Uterus (tissue), 4 donors: ENCODE results near the gene EVC2. TPM values are rescaled to one million over a fixed set of nuclear protein-coding genes. Genes with fewer than 3 reads are reported as not detected.

Experiments used
- DNase-seq, 2 donors: peaks; one replicate each; pipeline ENCODE4 v3.0.0-alpha.2; 2019 to 2020
- H3K27ac ChIP-seq, 2 donors: fragments of 200-600 bp; sonication (generic); 1 replicate in 1 of 2; 2 replicates in 1 of 2; pipeline ENCODE4 v1.5.1; 2016 to 2018
- H3K27me3 ChIP-seq, 2 donors: fragments of 200-600 bp; sonication (generic); one replicate each; pipeline ENCODE4 v1.5.1; 2018 to 2019; ENCODE audit warnings: control low read depth in 1 of 2
- H3K36me3 ChIP-seq, 2 donors: fragments of 200-600 bp; sonication (generic); one replicate each; pipeline ENCODE4 v1.5.1; 2019; ENCODE audit warnings: control low read depth in 1 of 2
- H3K4me1 ChIP-seq, 2 donors: fragments of 200-600 bp; sonication (generic); one replicate each; pipeline ENCODE4 v1.5.1; 2018 to 2019; ENCODE audit warnings: control low read depth in 1 of 2
- H3K4me3 ChIP-seq, 2 donors: fragments of 200-600 bp; sonication (generic); 1 replicate in 1 of 2; 2 replicates in 1 of 2; pipeline ENCODE4 v1.5.1; 2018 to 2019; ENCODE audit warnings: mild to moderate bottlenecking in 1 of 2
- H3K9me3 ChIP-seq, 2 donors: fragments of 200-600 bp; sonication (generic); one replicate each; pipeline ENCODE4 v1.5.1; 2019; ENCODE audit warnings: control low read depth in 1 of 2
- POLR2A ChIP-seq, 2 donors: fragments of 450-650 bp; IDR thresholded peaks; one replicate each; pipeline ENCODE4 v1.6.1; 2016; ENCODE audit warnings: antibody characterized with exemption in 2 of 2, mild to moderate bottlenecking in 1 of 2, moderate library complexity in 1 of 2
- intact Hi-C: fragments of 100-400 bp; cut with DNase I; formaldehyde crosslinking; loops from one replicate; pipeline ENCODE4 v1.15.1; 2023; ENCODE audit warnings: low total_unique reads
- total RNA-seq, 4 donors: library from RNA; depleted of rRNA in 3 of 4; stranded (reverse); fragments of >200 nt in 3 of 4; gene quantifications; one replicate each; pipeline versions ENCODE4 v1.1.0 to v1.2.4, GENCODE V29; 2014 to 2023
- TF ChIP-seq, protein P1 (sequence below), 4 experiments: fragments of 200-600 bp in 2 of 4; fragments of 450-650 bp in 2 of 4; sonication (generic) in 2 of 4; IDR thresholded peaks; one replicate each; pipeline ENCODE4 v1.5.1; 2016 to 2019; ENCODE audit warnings: antibody characterized with exemption in 4 of 4, mild to moderate bottlenecking in 2 of 4, moderate library complexity in 1 of 4
- donor health status: DM: yes; HTN: yes; CAD: no.

EVC2 gene
- total RNA-seq, 4 donors from 2014 or later = 5.6 to 21.8 (median 14.8) TPM

GRCh38 chr4:5541169-5541568 is 167.2 kb downstream of the EVC2 start:
- Histone ChIP-seq H3K4me3 (no peak overlapping the region), H3K9me3 (no peaks in the 10 kb centered on the region), H3K4me1 (no peaks in the 10 kb centered on the region), H3K27me3 (no peaks in the 10 kb centered on the region), H3K27ac (no peak overlapping the region), H3K36me3 (no peaks in the 10 kb centered on the region)
- no peak for DNase-seq
- intact Hi-C loops = no loop called here
- no peak for TF ChIP-seq POLR2A (IDR thresholded peaks at IDR 0.05)

- Histone ChIP-seq H3K27me3 (no peaks in the 10 kb centered on the region), H3K9me3 (no peaks in the 10 kb centered on the region), H3K4me3 (no peak overlapping the region), H3K4me1 (no peaks in the 10 kb centered on the region), H3K27ac (no peak overlapping the region), H3K36me3 (no peaks in the 10 kb centered on the region)
- no peak for TF ChIP-seq POLR2A (IDR thresholded peaks at IDR 0.05)
- TF ChIP-seq, protein P1, sequence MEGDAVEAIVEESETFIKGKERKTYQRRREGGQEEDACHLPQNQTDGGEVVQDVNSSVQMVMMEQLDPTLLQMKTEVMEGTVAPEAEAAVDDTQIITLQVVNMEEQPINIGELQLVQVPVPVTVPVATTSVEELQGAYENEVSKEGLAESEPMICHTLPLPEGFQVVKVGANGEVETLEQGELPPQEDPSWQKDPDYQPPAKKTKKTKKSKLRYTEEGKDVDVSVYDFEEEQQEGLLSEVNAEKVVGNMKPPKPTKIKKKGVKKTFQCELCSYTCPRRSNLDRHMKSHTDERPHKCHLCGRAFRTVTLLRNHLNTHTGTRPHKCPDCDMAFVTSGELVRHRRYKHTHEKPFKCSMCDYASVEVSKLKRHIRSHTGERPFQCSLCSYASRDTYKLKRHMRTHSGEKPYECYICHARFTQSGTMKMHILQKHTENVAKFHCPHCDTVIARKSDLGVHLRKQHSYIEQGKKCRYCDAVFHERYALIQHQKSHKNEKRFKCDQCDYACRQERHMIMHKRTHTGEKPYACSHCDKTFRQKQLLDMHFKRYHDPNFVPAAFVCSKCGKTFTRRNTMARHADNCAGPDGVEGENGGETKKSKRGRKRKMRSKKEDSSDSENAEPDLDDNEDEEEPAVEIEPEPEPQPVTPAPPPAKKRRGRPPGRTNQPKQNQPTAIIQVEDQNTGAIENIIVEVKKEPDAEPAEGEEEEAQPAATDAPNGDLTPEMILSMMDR (IDR thresholded peaks at IDR 0.05) = no peak
- intact Hi-C loops = no loop called here
- no peak for DNase-seq
Measured at GRCh38 chr4:5539584-5539983, 168.8 kb downstream of the EVC2 start.

GRCh38 chr4:5532100-5532499 is 176.3 kb downstream of the EVC2 start:
- Histone ChIP-seq H3K4me3 (no peak overlapping the region), H3K36me3 (no peaks in the 10 kb centered on the region), H3K9me3 (no peaks in the 10 kb centered on the region), H3K4me1 (no peaks in the 10 kb centered on the region), H3K27me3 (no peaks in the 10 kb centered on the region), H3K27ac (no peak overlapping the region)
- TF ChIP-seq, protein P1 (IDR thresholded peaks at IDR 0.05) = no peak
- TF ChIP-seq POLR2A (IDR thresholded peaks at IDR 0.05) = no peak
- no peak for DNase-seq
- intact Hi-C loops = no loop called here

DNA sequence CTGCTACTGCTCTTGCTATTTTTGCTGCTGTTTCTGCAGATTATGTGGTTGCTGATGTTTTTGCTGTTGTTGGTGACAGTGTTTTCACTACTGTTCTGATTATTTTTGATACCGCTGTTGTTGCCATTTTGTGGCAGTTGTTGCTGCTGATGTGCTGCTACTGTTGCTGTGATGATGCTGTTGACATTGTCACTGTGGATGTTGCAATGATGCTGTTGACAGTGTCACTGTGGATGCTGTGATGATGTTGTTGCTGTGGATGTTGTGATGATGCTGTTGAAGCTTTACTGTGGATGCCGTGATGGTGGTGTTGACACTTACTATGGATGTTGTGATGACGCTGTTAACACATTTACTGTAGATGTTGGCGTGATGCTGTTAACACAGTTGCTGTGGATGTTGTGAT is 180.3 kb downstream of the EVC2 start:
- Histone ChIP-seq H3K9me3 (no peaks in the 10 kb centered on the region), H3K36me3 (no peaks in the 10 kb centered on the region), H3K4me1 (no peaks in the 10 kb centered on the region), H3K4me3 (no peak overlapping the region), H3K27me3 (no peaks in the 10 kb centered on the region), H3K27ac (no peak overlapping the region)
- no peak for DNase-seq
- intact Hi-C loops = no loop called here
- TF ChIP-seq, protein P1 (IDR thresholded peaks at IDR 0.05) = no peak
- no peak for TF ChIP-seq POLR2A (IDR thresholded peaks at IDR 0.05)

DNA sequence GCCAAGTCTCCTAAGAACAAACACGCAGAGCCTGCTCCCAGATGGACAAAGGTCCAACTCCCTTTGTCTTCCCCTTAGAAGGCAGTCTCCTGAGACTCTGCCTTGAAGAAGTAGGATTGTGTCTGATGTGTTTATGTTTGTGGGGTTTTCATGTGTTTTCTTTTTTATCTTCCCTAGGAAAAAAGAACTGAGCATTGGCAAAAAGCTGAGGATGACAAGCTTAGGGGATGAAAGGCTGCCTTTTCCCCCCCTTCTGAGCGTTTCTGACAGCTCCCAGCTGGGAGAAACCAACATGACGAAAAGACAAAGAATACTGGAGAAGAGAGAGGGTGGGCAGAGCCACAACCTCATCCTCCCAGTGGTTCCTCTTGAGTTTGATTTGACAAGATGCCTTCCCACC is 181.1 kb downstream of the EVC2 start:
- TF ChIP-seq, protein P1 (IDR thresholded peaks at IDR 0.05) = no peak
- no peak for TF ChIP-seq POLR2A (IDR thresholded peaks at IDR 0.05)
- H3K9me3 ChIP-seq = no peaks in the 10 kb centered on the region
- intact Hi-C loops = no loop called here
- no peak overlapping the region for H3K27ac ChIP-seq
- no peak overlapping the region for H3K4me3 ChIP-seq
- no peaks in the 10 kb centered on the region for H3K36me3 ChIP-seq
- DNase-seq = no peak
- no peaks in the 10 kb centered on the region for H3K4me1 ChIP-seq
- H3K27me3 ChIP-seq = no peaks in the 10 kb centered on the region
